GM23338 (cell line): ENCODE results near the gene TRAF3.

Source experiments
- CREB1 ChIP-seq: fragments of 250-450 bp; sonication (Bioruptor Pico); IDR thresholded peaks from 2 replicates; pipeline ENCODE4 v1.5.0; 2020; ENCODE audit warnings: low read depth, mild to moderate bottlenecking, moderate library complexity
- CTCF ChIP-seq, 2 experiments: fragments of 200-600 bp in 1 of 2; sonication (generic) in 1 of 2; conservative IDR thresholded peaks; 2 replicates each; pipeline versions ENCODE4 v1.5.1 to v1.6.1; 2016 to 2017; ENCODE audit warnings: antibody characterized with exemption in 2 of 2, low read depth in 2 of 2, mild to moderate bottlenecking in 2 of 2, moderate library complexity in 1 of 2
- EZH2 ChIP-seq: fragments of 200-600 bp; sonication (generic); IDR thresholded peaks from one replicate; pipeline ENCODE4 v1.8.0; 2017; ENCODE audit warnings: antibody characterized with exemption, mild to moderate bottlenecking, low read depth; ENCODE audit not compliant: unreplicated experiment
- EZH2phosphoT487 ChIP-seq: fragments of 200-600 bp; sonication (generic); IDR thresholded peaks from one replicate; pipeline ENCODE4 v1.8.1; 2018; ENCODE audit warnings: antibody characterized with exemption; ENCODE audit not compliant: unreplicated experiment
- JUNB ChIP-seq: IDR thresholded peaks from one replicate; pipeline ENCODE4 v1.6.1; 2016; ENCODE audit warnings: antibody characterized with exemption; ENCODE audit not compliant: unreplicated experiment
- POLR2AphosphoS5 ChIP-seq: IDR thresholded peaks from 2 replicates; pipeline ENCODE4 v1.6.1; 2016; ENCODE audit warnings: antibody characterized with exemption, low read depth
- REST ChIP-seq: IDR thresholded peaks from one replicate; pipeline ENCODE4 v1.6.1; 2018; ENCODE audit warnings: antibody characterized with exemption; ENCODE audit not compliant: unreplicated experiment

DNA sequence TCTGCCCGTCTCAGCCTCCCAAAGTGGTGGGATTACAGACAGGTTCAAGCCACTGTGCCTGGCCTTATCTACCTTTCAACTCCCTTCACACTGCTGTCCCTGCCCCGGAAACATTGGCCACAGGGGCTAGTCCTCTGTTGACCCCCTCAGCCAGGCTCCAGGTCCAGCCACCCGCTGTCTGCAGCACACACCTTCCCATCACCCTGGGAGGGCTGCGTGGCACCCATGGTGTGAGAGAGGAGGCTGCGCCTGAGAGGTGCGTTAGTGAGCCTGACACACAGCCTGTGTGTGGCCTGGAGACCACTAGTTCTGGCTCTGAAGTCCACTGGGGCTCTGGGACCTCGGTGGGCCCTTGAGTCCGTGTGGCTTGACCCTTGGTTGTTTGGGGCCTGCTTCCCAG, 28.4 kb upstream of the TRAF3 start:
- no peak for TF ChIP-seq POLR2AphosphoS5
- TF ChIP-seq CTCF (conservative IDR thresholded peaks at IDR 0.05; ENCODE audit: low read depth in 2 of 2) = no peak
- no peak for TF ChIP-seq EZH2phosphoT487
- no peak for TF ChIP-seq JUNB
- no peak for TF ChIP-seq REST
- no peak for TF ChIP-seq CREB1 (CRISPR knock-in tag)
- no peak for TF ChIP-seq EZH2
